Hepatocyte (in vitro differentiated cells): Measurements from ENCODE around the gene KDM1A.

Source experiments
- EZH2 ChIP-seq: fragments of 200-600 bp; sonication (generic); IDR thresholded peaks from 2 replicates; pipeline ENCODE4 v1.6.1; 2016; ENCODE audit warnings: antibody characterized with exemption, mild to moderate bottlenecking, borderline replicate concordance
- EZH2phosphoT487 ChIP-seq: fragments of 200-600 bp; sonication (generic); IDR thresholded peaks from one replicate; pipeline ENCODE4 v1.6.1; 2018; ENCODE audit warnings: antibody characterized with exemption, mild to moderate bottlenecking, low read depth, moderate library complexity; ENCODE audit not compliant: unreplicated experiment, severe bottlenecking
- TF ChIP-seq, protein P1 (sequence below): fragments of 200-600 bp; sonication (generic); IDR thresholded peaks from 2 replicates; pipeline ENCODE4 v1.5.1; 2016; ENCODE audit warnings: antibody characterized with exemption, mild to moderate bottlenecking; ENCODE audit not compliant: poor library complexity

- TF ChIP-seq, protein P1, sequence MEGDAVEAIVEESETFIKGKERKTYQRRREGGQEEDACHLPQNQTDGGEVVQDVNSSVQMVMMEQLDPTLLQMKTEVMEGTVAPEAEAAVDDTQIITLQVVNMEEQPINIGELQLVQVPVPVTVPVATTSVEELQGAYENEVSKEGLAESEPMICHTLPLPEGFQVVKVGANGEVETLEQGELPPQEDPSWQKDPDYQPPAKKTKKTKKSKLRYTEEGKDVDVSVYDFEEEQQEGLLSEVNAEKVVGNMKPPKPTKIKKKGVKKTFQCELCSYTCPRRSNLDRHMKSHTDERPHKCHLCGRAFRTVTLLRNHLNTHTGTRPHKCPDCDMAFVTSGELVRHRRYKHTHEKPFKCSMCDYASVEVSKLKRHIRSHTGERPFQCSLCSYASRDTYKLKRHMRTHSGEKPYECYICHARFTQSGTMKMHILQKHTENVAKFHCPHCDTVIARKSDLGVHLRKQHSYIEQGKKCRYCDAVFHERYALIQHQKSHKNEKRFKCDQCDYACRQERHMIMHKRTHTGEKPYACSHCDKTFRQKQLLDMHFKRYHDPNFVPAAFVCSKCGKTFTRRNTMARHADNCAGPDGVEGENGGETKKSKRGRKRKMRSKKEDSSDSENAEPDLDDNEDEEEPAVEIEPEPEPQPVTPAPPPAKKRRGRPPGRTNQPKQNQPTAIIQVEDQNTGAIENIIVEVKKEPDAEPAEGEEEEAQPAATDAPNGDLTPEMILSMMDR: no peak
- TF ChIP-seq EZH2 (no peak), EZH2phosphoT487 (no peak)
Observed at GRCh38 chr1:22983944-22984343, 35.3 kb upstream of the KDM1A start.
